DND-41 (cell line): ENCODE measurements around the gene DOK4.

Experiments
- ATAC-seq: fragments of 200-7000 bp; cut with Tn5 transposase; 3 replicates; pipeline ENCODE4 v1.9.1; 2021; ENCODE audit warnings: low read depth; ENCODE audit not compliant: insufficient read depth
- DNase-seq: peaks from one replicate; pipeline ENCODE4 v3.0.0-alpha.2; 2020
- H2AFZ ChIP-seq: 2 replicates; pipeline ENCODE4 v1.6.0; 2012; ENCODE audit warnings: low read depth, low read length
- H3K27ac ChIP-seq: 2 replicates; pipeline ENCODE4 v1.5.1; 2012; ENCODE audit warnings: low read length, inconsistent platforms
- H3K27me3 ChIP-seq: fragments of 200-600 bp; sonication (generic); 2 replicates; pipeline ENCODE4 v1.6.0; 2012; ENCODE audit warnings: low read length, mild to moderate bottlenecking, inconsistent platforms; ENCODE audit not compliant: insufficient read depth, poor library complexity
- H3K36me3 ChIP-seq: 2 replicates; pipeline ENCODE4 v1.5.1; 2012; ENCODE audit warnings: low read length, inconsistent platforms; ENCODE audit not compliant: insufficient read depth
- H3K4me1 ChIP-seq: 2 replicates; pipeline ENCODE4 v1.5.1; 2012; ENCODE audit warnings: mild to moderate bottlenecking, low read length; ENCODE audit not compliant: insufficient read depth
- H3K4me2 ChIP-seq: 2 replicates; pipeline ENCODE4 v1.6.0; 2012; ENCODE audit warnings: mild to moderate bottlenecking, moderate library complexity, low read length, inconsistent platforms; ENCODE audit not compliant: insufficient read depth
- H3K4me3 ChIP-seq, 2 experiments: fragments of 200-600 bp in 1 of 2; shearing (Covaris generic) in 1 of 2; 2 replicates each; pipeline ENCODE4 v1.5.1; 2012 to 2016; ENCODE audit warnings: inconsistent platforms in 2 of 2, low read length in 2 of 2, mild to moderate bottlenecking in 2 of 2, low read depth in 1 of 2, moderate library complexity in 1 of 2
- H3K79me2 ChIP-seq: 2 replicates; pipeline ENCODE4 v1.6.0; 2012; ENCODE audit warnings: low read length, inconsistent platforms; ENCODE audit not compliant: insufficient read depth
- H3K9ac ChIP-seq: 2 replicates; pipeline ENCODE4 v1.6.0; 2012; ENCODE audit warnings: low read depth, mild to moderate bottlenecking, inconsistent platforms, low read length, moderate library complexity
- H3K9me3 ChIP-seq: 2 replicates; pipeline ENCODE4 v1.5.1; 2012; ENCODE audit warnings: low read length, moderate library complexity, mild to moderate bottlenecking, inconsistent platforms; ENCODE audit not compliant: insufficient read depth, severe bottlenecking
- H4K20me1 ChIP-seq: 2 replicates; pipeline ENCODE4 v1.6.0; 2012; ENCODE audit warnings: low read length; ENCODE audit not compliant: insufficient read depth
- CTCF ChIP-seq: IDR thresholded peaks from 2 replicates; pipeline ENCODE4 v1.5.1; 2012; ENCODE audit warnings: borderline replicate concordance, low read length, moderate library complexity, mild to moderate bottlenecking; ENCODE audit not compliant: poor library complexity, severe bottlenecking; ENCODE audit errors: extremely low read depth
- EZH2 ChIP-seq: IDR thresholded peaks from 3 replicates; pipeline ENCODE4 v1.6.1; 2012; ENCODE audit warnings: borderline replicate concordance, low read depth, mild to moderate bottlenecking, moderate library complexity, low read length, inconsistent platforms; ENCODE audit not compliant: severe bottlenecking

DOK4 gene

DNA sequence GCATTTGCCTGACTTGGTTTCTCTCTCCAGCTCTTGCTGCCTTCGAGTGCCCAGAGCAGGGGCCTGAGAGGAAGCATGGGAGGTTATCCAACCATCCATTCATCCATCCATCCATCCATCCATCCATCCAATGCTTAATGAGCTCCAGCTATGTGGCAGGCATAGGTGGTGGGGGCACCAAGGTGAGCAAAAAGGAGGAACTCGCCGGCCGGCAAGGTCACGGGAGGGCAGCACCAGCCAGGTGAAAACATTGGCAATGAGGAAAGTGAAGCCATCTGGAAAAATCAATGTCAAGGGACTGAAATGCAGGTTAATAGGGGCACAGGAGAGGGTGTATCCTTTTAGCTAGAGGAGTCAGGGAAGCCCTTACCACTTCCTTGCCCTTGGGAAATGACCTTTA lies 18.2 kb upstream of the DOK4 start:
- ATAC-seq: no peak
- TF ChIP-seq EZH2 (no peak), CTCF (no peak)
- H4K20me1 ChIP-seq: 0 out of 2 replicates have a peak, but pooled peaks cover 5% of the 10 kb centered on the region
- H3K27ac ChIP-seq: no peak overlapping the region
- no peak for DNase-seq
- 0 out of 2 replicates have a peak, but pooled peaks cover 2% of the 10 kb centered on the region for H3K4me1 ChIP-seq
- no peaks in the 10 kb centered on the region for H3K79me2 ChIP-seq
- no peak overlapping the region for H3K9ac ChIP-seq
- H3K4me3 ChIP-seq: no peak overlapping the region
- H3K27me3 ChIP-seq: peaks cover 17% of the 10 kb centered on the region
- H3K9me3 ChIP-seq: no peaks in the 10 kb centered on the region
- no peak overlapping the region for H3K4me2 ChIP-seq
- no peak overlapping the region for H2AFZ ChIP-seq
- H3K36me3 ChIP-seq: no peaks in the 10 kb centered on the region

GRCh38 chr16:57504001-57504400 lies 17.7 kb upstream of the DOK4 start:
- ATAC-seq: no peak
- TF ChIP-seq EZH2: no peak
- TF ChIP-seq CTCF: no peak
- 0 out of 2 replicates have a peak, but pooled peaks cover 2% of the 10 kb centered on the region for H3K4me1 ChIP-seq
- H3K4me3 ChIP-seq: no peak overlapping the region
- no peak overlapping the region for H3K9ac ChIP-seq
- H3K9me3 ChIP-seq: no peaks in the 10 kb centered on the region
- no peaks in the 10 kb centered on the region for H3K36me3 ChIP-seq
- H3K4me2 ChIP-seq: no peak overlapping the region
- H3K79me2 ChIP-seq: no peaks in the 10 kb centered on the region
- H4K20me1 ChIP-seq: 0 out of 2 replicates have a peak, but pooled peaks cover 5% of the 10 kb centered on the region
- H2AFZ ChIP-seq: no peak overlapping the region
- DNase-seq: no peak
- no peak overlapping the region for H3K27ac ChIP-seq
- peaks cover 17% of the 10 kb centered on the region for H3K27me3 ChIP-seq

DNA sequence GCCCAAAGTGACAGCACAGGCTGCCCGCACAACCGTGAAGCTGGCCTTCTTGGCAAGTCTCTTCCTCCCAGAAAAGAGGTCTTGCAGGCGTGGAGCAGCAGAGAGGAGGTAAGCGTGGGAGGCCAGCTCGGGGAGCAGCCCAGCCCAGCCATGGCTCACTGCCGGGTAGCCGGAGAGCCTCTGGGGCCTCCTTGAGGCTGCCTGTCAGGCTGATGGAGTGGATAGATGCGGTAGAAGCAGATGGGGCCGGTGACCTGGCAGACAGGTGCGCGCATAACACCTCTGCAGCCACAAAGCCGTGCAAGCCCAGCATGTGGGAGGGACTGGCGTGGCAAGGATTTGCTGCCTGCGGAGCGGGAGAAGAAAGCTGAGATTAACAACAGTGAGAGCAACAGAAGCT lies 17.1 kb upstream of the DOK4 start:
- Histone ChIP-seq H3K4me3 (no peak overlapping the region), H3K27ac (no peak overlapping the region), H3K9ac (no peak overlapping the region), H4K20me1 (0 out of 2 replicates have a peak, but pooled peaks cover 5% of the 10 kb centered on the region), H3K9me3 (no peaks in the 10 kb centered on the region), H3K36me3 (no peaks in the 10 kb centered on the region), H3K27me3 (peaks cover 14% of the 10 kb centered on the region), H3K4me1 (0 out of 2 replicates have a peak, but pooled peaks cover 2% of the 10 kb centered on the region), H3K79me2 (no peaks in the 10 kb centered on the region), H2AFZ (no peak overlapping the region), H3K4me2 (no peak overlapping the region)
- ATAC-seq (no peak), DNase-seq (no peak)
- TF ChIP-seq CTCF (no peak), EZH2 (no peak)
